Activated CD8-positive, alpha-beta memory T cell treated with anti-CD3 and anti-CD28 coated beads, Interleukin-2, amount 50 U/mL, for 1 hour (primary cell): ENCODE results near the gene ARL13B.
"Not testable (repeated sequence)": the region's sequence is repeated elsewhere in the genome, so short reads cannot be mapped to it uniquely, and the experiment has no call there.

Source experiments
- DNase-seq: peaks from one replicate; pipeline ENCODE4 v3.0.0-alpha.2; 2020; ENCODE audit errors: extremely low read depth

The ARL13B gene

GRCh38 chr3:93994056-93994455, 14.1 kb downstream of the ARL13B start:
- DNase-seq, result no peak

DNA sequence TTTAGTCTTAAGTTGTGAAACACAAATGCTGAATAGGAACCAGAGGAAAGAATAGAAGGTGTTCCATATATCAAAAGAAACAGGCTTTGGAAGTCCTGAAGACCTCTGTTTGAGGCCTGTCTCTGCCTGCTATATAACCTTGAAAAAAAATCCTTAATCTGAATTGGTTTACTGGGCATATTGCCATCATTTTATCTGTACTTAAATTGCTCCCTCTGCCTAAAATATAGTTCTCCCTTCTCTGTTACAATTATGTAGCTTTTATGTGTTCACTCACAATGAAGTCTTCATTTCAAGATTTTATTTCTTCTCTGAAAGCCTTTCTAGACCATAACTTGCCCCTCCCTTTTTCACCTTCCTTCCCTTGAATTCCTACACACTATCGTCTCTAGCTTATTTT, 21.2 kb downstream of the ARL13B start:
- DNase-seq, result no peak

GRCh38 chr3:94001827-94002495, 22.0 kb downstream of the ARL13B start:
- DNase-seq, result no peak

- DNase-seq, result no peak
These were observed 24.5 kb downstream of the ARL13B start for GRCh38 chr3:94004301-94004910.

- DNase-seq, result no peak
These were observed 28.3 kb downstream of the ARL13B start for GRCh38 chr3:94008253-94008652.

GRCh38 chr3:94009608-94010007, 29.7 kb downstream of the ARL13B start:
- DNase-seq, result no peak

DNA sequence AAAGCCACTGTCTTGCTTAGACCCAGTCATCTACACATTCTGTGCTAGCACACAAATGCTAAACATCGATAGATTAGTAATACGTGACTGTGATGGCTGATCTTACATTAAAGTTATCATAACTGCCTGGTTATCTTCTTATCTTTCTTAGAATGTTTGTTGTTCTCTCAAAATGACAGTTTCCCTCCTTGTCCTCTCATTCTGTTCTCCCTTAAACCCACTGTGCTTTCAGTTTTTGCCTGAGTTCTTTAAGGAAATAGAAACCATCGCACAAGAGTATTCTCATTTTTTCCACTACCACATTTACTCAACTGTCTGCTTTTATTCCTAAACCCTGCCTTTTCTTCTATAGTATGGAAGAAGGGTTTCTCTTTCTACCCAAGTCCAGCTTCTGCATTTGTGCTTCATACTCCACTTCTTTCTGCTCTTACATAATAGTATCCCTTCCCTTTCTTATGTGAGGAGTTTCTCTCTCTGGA, 31.3 kb downstream of the ARL13B start:
- no peak for DNase-seq

DNA sequence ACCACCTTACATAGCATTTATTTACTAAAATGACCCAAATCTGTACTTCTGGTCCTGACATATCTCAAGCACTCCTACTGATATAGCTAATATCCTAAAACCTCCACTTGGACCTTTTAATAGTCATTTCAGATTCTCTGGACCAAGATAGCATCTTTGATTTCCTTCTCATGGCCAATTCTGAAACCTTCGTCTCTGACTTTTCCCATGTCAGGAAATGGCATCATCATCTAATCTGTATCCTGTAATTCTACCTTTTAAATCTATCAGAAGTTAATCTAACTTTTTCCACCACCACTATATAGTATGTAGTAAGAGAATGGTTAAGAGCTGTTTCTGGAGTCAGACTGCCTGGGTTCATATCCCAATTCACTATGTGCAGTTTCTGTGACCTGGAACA, 32.2 kb downstream of the ARL13B start:
- DNase-seq, result no peak

GRCh38 chr3:94015025-94015424, 35.1 kb downstream of the ARL13B start:
- DNase-seq, result no peak

DNA sequence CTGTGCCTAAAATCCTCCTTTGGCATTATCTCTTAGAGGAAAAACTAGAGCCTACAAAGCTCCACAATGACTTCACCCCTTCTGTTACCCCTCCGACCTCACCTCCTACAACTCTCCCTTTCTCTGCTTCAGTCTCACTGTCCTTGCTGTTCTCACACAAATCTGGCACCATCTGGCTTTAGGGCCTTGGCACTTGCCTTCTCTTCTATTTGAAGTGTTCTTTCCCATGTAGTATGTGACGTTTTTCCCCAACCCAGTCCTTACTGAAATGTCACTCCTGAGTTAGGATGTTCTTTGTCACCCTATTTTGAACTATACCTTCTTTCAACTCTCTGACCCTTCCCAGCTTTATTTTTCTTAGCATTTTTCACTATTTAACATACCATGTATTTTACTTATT, 39.7 kb downstream of the ARL13B start:
- DNase-seq, result no peak

DNA sequence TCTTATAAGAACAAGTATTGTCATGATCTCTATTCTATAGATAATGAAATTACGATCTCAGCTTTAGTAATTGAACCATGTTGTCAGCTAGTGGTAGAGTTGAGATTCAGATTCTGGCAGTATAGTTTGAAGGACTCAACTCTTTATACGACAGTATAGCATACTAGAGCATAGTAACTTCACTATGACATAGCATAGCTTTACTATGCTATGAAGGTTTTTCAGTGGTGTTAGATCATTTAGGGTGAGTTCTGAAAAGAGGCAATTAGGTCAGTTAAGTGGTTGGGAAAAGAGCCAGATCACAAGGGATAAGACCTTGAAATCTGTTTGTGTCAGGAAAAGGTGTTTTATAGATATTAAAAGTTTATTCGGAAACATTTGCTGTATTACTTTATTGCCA, 40.3 kb downstream of the ARL13B start:
- DNase-seq, result no peak

DNA sequence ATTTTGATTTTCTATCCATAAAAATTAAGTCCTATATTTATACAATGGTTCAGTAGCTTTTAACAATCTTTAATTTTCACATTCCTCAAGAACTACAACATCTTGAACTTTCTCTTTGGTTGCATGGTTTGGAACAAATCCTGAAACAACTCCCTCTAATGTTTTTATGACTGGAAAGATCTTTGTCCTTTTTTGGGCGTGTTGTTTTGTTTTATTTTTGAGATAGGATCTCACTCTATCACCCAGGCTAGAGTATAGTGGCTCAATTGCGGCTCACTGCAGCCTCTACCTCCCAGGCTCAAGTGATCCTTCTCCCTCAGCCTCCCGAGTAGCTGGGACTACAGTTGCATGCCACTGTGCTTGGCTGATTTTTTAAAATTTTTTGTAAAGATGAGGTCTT, 44.4 kb downstream of the ARL13B start:
- no peak for DNase-seq

GRCh38 chr3:94026623-94027022, 46.7 kb downstream of the ARL13B start:
- no peak for DNase-seq

- DNase-seq, result no peak
These were observed 48.3 kb downstream of the ARL13B start, which contains the start of gene STX19 for GRCh38 chr3:94028093-94028837. Gene STX19 (minus strand): TSS chr3:94028597. CDS start chr3:94015269, 13,328 bp downstream.

DNA sequence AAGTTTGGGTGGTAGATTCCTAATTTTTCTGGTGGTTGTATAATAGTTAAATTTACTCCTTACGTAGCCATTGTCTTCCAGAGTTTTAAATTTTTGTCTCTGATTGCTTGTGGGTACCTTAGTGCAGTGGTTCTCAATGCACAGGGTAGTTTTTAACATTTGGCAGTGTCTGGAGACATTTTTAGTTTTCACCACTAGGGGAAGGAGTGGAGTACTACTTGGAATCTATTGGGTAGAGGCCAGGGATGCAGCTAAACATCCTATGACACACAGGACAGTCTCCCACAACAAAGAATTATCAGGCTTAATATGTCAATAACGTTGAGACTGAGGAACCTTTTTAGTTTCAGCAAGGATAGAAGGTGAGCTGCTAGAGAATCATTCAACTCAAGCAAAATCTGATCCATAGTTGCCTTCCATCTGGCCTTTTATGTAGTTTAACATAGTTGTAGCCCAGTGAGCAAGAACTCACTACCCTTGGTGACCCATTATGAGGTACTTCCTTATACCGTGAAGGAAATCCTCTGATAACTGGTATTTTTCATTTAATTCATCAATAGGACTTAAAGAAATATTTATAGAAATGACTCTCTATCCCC, 57.1 kb downstream of the ARL13B start:
- DNase-seq, result no peak

- no peak for DNase-seq
These were observed 63.3 kb downstream of the ARL13B start for GRCh38 chr3:94043285-94043684.

DNA sequence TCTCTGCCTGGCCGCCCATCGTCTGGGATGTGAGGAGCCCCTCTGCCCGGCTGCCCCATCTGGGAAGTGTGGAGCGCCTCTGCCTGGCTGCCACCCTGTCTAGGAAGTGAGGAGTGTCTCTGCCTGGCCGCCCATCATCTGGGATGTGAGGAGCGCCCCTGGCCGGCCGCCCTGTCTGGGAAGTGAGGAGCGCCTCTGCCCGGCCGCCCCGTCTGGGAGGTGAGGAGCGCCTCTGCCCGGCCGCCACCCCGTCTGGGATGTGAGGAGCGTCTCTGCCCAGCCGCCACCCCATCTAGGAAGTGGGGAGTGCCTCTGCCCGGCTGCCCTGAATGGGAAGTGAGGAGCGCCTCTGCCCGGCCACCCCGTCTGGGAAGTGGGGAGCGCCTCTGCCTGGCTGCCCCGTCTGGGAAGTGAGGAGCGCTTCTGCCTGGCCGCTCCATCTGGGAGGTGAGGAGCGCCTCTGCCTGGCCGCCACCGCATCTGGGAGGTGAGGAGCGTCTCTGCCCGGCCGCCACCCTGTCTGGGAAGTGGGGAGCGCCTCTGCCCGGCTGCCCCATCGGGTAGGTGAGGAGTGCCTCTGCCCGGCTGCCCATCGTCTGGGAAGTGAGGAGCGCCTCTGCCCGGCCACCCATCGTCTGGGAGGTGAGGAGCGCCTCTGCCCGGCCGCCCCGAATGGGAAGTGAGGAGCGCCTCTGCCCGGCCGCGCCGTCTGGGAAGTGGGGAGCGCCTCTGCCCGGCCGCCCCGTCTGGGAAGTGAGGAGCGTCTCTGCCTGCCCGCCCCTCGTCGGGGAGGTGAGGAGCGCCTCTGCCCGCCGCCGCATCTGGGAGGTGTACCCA, 64.4 kb downstream of the ARL13B start:
- DNase-seq, result not testable (repeated sequence)

DNA sequence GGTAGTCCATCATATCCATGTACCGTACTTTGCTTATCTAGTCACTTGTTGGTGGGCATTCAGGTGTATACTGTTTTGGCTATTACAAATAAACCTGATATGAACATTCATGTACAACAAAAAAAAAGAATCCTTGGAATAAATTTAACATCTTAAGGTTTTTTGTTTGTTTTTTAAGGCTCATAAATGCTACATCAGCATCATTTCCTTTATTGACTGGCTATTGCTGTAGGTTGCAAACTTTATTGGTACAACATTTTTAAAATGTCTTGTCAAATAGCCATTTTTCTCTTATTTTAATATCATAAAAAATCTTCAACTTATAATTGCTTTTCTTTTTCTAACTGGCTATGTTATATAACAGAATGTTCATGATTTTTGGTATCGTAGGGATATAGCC, 66.6 kb downstream of the ARL13B start:
- DNase-seq, result no peak

- no peak for DNase-seq
These were observed 69.3 kb downstream of the ARL13B start for GRCh38 chr3:94049267-94049666.

GRCh38 chr3:94050546-94050945, 70.6 kb downstream of the ARL13B start:
- no peak for DNase-seq

- no peak for DNase-seq
These were observed 81.3 kb downstream of the ARL13B start for GRCh38 chr3:94061297-94061696.
